HG03196 (cell line): ENCODE results near the gene RTL10.

Experiments used
- ATAC-seq: cut with Tn5 transposase; IDR thresholded peaks from one replicate; pipeline ENCODE4 v1.9.1; 2021; ENCODE audit not compliant: unreplicated experiment

RTL10 gene

DNA sequence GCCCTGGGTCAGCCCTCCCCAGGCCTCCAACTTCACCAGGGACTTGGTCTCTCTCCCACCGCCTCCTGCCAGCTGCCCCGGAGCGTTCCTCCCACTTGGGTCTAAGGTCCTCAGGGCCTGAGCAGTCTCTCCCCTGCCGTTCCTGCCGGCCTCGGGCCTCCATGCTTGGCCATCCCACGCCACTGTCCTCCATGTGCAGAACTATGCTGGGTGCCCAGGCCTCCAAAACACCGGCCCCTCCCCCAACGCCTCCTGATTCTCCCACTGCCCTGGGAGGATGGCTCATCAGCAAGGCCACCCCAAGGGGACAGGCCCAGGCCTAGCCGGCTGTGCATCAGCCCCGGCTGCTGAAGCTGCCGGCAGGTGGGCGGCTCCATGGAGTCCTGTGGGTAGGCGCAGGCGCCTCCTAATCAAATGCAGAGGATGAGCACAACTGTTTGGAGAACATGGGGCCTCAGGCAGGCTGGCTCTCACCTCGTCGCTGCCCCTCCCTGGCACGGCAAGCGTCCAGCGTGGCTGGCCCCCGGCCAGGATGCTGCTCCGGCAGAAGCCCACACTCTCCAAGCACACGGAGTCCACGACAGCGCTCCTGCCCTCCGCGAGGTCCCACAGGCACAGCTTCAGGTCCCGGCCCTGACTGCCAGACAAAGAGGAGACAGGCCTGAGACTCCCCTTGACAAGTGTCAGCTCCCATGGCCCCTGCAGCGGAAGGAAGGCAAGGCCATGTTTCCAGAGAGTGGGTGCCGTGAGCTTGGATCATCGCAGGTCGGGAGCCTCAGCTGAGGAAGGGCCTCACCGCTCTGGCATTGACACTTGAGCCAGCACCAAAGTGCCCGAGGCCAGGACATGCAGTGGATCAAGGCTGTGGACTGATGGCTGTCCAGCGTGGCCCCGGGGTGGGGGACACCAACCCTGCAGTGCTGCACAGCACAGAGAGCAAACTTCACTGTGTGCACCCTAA is 42.6 kb downstream of the RTL10 start:
- ATAC-seq, result no peak

DNA sequence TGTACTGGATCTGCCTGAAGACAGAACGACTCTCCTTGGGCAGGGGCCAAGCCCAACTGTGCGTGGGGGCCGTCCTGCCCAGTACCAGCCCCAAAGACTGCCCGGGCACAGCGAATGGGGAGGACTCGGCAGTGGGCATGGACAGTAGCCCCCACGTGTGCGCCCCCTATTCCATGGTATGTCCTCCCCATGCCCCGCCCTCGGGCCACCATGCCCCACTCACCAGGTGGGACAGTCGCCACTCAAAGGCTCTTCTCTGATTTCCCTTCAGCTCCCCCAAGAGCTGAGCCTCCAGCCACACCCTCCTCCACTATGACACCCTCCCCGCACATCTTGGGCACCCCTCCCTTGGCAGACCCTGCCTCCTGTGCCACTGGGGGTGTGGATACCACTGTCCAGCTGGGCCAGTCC is 43.5 kb downstream of the RTL10 start:
- ATAC-seq, result no peak

DNA sequence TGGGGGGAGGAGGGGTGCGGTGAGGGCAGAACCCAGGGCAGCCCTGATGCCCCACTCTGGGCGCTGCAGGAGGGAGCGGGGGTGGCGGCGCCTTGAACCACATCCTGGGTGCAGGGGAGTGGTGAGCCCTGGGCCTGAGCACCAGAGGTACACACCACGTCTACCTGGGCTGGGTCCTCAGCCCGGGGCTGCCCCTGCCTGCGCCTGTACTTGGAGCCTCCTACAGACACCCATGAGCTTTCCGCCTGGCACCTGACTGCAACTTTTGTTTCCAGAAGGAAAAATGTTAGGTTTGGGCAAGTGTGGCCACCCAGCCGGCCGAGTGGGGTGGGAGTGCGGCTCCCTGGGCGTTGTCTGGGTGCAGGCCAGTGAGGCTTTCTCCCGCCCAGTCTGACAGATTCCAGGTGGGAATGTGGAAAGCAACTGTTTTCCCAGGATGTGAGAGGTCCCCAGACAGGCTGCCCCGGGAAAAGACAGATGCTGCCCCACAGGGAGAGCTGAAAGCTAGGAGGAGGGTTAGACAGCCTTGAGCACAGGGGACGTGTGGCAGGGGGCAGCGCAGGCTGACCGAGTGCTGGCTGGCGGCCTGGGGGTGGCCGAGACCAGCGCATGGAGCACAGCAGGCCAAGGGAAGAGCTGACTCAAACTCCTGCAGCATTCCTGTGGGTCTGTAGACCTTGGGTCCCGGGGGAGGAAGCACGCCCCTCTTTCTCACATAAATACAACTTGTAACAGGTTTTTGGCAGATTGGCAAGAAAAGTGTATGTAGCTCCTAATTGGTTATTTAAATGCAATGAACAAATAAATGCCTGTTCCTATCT is 44.1 kb downstream of the RTL10 start:
- ATAC-seq, result no peak

DNA sequence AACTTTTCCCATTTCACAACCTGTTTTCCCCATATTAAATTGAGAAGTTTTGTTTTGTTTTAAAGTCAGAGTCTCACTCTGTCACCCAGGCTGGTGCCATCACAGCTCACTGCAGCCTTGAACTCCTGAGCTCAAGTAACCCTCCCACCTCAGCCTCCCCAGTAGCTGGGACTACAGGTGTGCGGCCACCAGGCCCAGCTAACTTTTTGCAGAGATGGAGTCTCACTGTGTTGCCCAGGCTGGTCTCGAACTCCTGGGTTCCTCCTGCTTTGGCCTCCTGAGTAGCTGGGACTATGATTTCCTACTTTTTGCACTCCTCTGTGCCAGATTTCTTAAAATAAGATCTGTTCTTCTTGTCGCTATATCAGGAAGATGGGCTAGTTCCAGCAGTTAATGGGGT is 44.9 kb downstream of the RTL10 start:
- no peak for ATAC-seq

DNA sequence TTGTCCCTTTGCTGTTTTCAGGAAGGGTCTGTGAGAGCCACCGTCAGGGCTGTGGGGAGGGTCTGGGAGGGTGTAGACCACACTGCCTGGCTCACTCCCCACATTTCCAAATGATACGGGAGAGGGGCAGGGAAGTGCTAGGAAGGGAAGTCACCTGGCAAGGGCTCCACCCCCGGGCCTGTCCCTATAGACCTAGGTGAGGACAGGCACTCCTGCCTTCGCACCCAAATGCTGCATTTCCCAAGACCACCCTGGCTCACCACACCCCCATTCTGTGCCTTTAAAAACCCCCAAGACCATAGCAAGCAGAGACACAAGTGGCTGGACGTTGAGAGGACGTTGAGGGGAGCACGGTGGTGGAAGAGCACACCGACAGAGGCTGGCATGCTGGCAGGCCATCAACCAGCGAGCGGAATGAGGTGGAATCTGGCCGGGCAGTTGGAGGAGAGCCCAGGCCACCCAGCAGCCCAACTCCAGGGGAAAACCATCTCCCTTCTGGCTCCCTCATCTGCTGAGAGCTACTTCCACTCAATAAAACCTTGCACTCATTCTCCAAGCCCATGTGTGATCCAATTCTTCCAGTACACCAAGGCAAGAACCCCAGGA is 45.7 kb downstream of the RTL10 start:
- ATAC-seq, result no peak

DNA sequence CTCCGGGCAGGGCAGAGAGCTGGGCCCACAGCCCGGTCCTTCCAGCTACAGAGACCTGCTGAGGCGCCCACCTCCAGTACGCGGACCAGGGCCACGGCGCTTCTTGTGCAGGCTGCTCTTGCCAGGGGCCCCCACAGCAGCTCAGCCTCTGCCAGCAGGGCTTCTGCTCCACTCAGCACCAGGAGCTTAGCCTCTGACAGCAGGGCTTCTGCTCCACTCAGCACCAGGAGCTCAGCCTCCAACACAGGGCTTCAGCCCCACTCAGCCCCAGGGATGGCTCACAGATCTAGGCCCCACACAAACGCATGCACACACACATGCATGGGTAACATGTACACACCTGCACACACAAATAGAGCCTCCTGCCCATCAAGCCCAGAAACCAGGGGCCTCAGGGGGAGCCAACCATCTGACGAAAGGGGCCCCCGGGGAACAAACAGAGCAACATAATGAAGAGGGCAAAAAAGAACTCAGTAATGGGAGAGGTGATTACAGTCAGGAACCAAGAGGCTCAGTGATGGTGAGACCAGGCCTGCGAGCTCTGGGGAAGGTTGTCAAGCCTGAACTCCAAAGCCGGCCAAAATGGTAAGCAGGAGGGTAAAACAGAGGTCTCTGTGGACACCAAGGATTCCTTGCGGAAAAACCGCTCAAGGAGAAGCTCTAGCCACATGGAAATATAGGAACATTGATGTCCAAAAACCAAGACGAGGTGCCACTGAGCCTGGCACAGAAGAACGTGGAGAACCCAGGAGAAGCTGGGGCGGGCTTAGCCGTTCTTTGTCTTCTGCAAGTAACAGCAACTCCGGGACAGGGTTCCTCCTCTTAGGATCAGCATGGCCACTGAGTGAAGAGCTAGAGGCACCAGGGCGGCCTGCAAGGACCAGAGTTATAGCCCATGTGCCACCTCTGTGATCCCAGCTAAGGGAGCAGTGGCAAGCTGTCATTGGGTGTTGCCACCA is 46.5 kb downstream of the RTL10 start:
- ATAC-seq, result no peak

DNA sequence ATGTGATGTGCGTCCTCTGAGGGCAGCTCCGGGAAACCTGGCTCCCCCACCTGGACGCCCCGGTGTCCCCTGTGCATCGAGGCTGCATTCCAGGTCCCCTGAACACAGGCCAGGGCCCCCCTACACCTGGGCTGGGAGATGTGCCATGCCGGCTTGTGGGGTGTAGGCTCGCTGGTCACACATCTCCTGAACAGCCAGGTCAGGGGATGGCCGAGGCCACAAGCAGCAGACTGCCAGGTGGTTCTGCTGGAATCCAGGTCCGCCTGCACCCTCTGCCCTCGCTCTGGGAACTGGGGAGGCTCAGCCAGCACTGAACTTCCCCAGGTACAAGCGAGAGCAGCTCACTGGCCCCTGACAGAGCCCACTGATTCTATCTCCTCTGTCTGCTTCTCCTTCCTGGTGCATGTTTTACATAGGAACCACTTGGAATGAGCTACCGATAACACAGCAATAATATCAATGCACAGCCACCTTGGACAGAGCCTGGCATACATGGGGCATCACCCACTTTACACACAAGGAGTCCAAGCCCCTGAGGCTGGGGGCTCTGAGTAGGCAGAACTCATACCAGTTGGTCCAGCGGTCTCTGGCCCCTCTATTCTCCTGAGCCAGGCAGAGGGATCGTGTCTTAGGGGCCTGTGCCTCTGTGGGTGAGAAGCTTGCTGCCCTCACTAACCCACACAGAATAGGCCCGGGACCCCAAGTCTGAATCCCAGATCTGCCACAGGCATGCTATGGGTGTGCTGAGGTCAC is 47.3 kb downstream of the RTL10 start:
- ATAC-seq, result no peak

DNA sequence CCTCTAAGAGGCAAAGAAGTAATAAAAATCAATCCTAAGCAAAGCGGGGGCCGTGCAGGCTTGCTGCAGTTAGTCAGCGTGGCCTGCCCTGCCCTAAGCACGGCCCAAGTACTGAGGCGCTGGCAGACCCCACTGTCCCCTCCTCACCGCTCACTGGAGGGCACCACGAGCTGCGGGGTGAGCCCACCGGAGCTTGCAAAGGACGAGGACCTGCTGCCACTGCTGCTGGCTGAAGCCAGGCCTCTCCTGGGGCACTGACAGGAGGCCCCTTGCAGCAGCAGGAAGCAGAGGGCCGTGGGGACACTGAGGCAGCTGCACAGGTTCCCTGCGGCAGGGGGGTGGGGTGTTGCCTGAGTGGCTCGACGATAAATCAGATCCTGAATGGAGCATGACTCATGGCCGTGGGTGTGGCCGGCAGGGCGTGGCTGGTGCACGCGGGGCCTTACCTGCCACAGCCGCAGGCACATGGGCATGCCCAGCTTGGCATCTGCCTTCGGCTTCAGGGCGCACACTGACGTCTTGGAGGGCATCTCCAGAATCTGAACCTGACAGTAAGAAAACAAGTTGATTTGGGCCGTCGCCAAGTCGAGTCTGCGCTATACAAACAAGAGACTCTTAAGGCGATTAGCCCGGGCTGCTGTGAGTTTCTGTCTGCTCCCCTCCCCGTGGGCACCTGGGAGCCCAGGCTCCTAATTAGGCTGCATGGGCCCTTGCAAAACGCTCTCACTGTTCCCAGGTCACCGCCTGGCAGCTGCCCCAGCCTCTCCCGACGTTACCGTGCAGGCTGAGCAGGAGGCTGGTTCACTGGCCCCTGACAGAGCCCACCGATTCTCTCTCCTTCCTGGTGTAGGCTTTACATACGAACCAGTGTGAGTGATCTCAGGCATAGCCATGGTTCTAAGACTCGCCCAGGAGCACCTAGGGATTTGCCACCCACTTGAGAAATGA is 48.2 kb downstream of the RTL10 start:
- no peak for ATAC-seq

DNA sequence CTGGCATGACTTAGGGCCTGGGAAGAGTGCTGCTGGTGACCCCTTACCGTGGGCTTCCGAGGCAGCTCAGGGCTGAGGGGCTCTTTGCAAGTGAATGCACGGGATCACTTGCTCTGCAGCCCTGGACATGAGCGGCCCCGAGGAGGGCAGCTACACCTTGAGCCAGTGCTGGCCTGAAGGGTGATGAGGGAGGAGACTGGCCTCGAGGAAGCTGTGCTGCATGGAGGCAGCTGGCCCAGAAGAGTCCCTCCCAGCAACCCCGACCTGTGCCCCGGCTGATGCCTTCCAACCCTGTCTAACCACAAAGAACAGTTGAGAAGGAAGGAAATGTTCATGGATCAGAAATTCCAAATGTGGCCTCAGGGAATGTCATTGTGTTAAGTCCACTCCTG is 48.9 kb downstream of the RTL10 start:
- ATAC-seq, result no peak
